IMR-90 (cell line): ENCODE results near the gene ZNF665. TPM values are rescaled to one million over a fixed set of nuclear protein-coding genes. Genes with fewer than 3 reads are reported as not detected.

Experiments used
- ATAC-seq: fragments of 200-7000 bp; cut with Tn5 transposase; 2 replicates; pipeline ENCODE4 v1.9.1; 2020; ENCODE audit warnings: low read depth, mild to moderate bottlenecking, moderate library complexity
- BruUV-seq: library from RNA; stranded (reverse); fragments of 400-500 nt; replicated peaks from 2 replicates; lab custom pipeline; 2021; lab: Mats Ljungman, UMichigan
- CTCF ChIA-PET: fragments of 300-600 bp; formaldehyde crosslinking; extraction: SDS; loops from one replicate; lab custom pipeline; 2021; ENCODE audit warnings: antibody characterized with exemption; lab: Yijun Ruan, JAX
- POLR2A ChIA-PET: fragments of 300-600 bp; sonication (Branson Sonifier 250); formaldehyde crosslinking; loops from one replicate; lab custom pipeline; 2022; ENCODE audit warnings: antibody characterized with exemption; ENCODE audit not compliant: unreplicated experiment; lab: Charles Lee
- DNase-seq: peaks from one replicate; pipeline ENCODE4 v3.0.0; 2013
- H2AFZ ChIP-seq: replicated peaks from 2 replicates; pipeline ENCODE3; 2013; ENCODE audit warnings: low read length, mild to moderate bottlenecking; ENCODE audit not compliant: poor library complexity
- H2AK5ac ChIP-seq: 2 replicates; pipeline ENCODE4 v1.6.1; 2013; ENCODE audit warnings: low read depth, low read length, inconsistent platforms
- H2AK9ac ChIP-seq: replicated peaks from 2 replicates; pipeline ENCODE3; 2013; ENCODE audit warnings: mild to moderate bottlenecking, low read depth, low read length, moderate library complexity; ENCODE audit not compliant: poor library complexity
- H2BK120ac ChIP-seq: 2 replicates; pipeline ENCODE4 v1.6.1; 2013; ENCODE audit warnings: low read depth, low read length, inconsistent platforms
- H2BK15ac ChIP-seq: 3 replicates; pipeline ENCODE4 v1.6.1; 2013; ENCODE audit warnings: low read depth, low read length, inconsistent platforms
- H2BK20ac ChIP-seq: 2 replicates; pipeline ENCODE4 v1.6.1; 2013; ENCODE audit warnings: low read depth, mild to moderate bottlenecking, inconsistent platforms, low read length, moderate library complexity
- H2BK5ac ChIP-seq: 2 replicates; pipeline ENCODE4 v1.6.1; 2013; ENCODE audit warnings: mild to moderate bottlenecking, low read depth, low read length, inconsistent platforms; ENCODE audit not compliant: poor library complexity, severe bottlenecking
- H3K14ac ChIP-seq: replicated peaks from 2 replicates; pipeline ENCODE4 v1.6.1; 2013; ENCODE audit warnings: low read depth, low read length, inconsistent platforms
- H3K18ac ChIP-seq: 2 replicates; pipeline ENCODE4 v1.6.1; 2013; ENCODE audit warnings: low read depth, low read length, control low read depth
- H3K23ac ChIP-seq: 2 replicates; pipeline ENCODE4 v1.6.1; 2013; ENCODE audit warnings: low read depth, low read length, inconsistent platforms
- H3K27ac ChIP-seq: 2 replicates; pipeline ENCODE4 v1.5.1; 2013; ENCODE audit warnings: mild to moderate bottlenecking, control low read depth, low read length; ENCODE audit not compliant: insufficient read depth
- H3K27me3 ChIP-seq: 2 replicates; pipeline ENCODE4 v1.6.1; 2013; ENCODE audit warnings: low read length; ENCODE audit not compliant: control insufficient read depth, insufficient read depth
- H3K36me3 ChIP-seq: 2 replicates; pipeline ENCODE4 v1.6.1; 2013; ENCODE audit warnings: low read length, mixed read lengths; ENCODE audit not compliant: control insufficient read depth, insufficient read depth
- H3K4ac ChIP-seq: 2 replicates; pipeline ENCODE4 v1.6.1; 2013; ENCODE audit warnings: low read depth, low read length, inconsistent platforms
- H3K4me1 ChIP-seq: 2 replicates; pipeline ENCODE4 v1.6.1; 2013; ENCODE audit warnings: low read length, mixed read lengths; ENCODE audit not compliant: control insufficient read depth, insufficient read depth
- H3K4me2 ChIP-seq: 2 replicates; pipeline ENCODE4 v1.6.1; 2013; ENCODE audit warnings: low read depth, mild to moderate bottlenecking, control low read depth, low read length, moderate library complexity
- H3K4me3 ChIP-seq: 2 replicates; pipeline ENCODE4 v1.5.1; 2013; ENCODE audit warnings: low read depth, mild to moderate bottlenecking, control low read depth, low read length, moderate library complexity; ENCODE audit not compliant: insufficient read depth
- H3K56ac ChIP-seq: 2 replicates; pipeline ENCODE4 v1.6.1; 2013; ENCODE audit warnings: low read length, inconsistent platforms; ENCODE audit not compliant: insufficient read depth; ENCODE audit errors: extremely low read depth
- H3K79me1 ChIP-seq, 2 experiments: 2 replicates each; pipeline ENCODE4 v1.6.1; 2013; ENCODE audit warnings: low read length in 2 of 2, inconsistent platforms in 1 of 2, low read depth in 1 of 2
- H3K9ac ChIP-seq: 2 replicates; pipeline ENCODE4 v1.6.1; 2013; ENCODE audit warnings: low read depth, low read length, control low read depth
- H3K9me1 ChIP-seq: 2 replicates; pipeline ENCODE4 v1.6.1; 2013; ENCODE audit warnings: low read length, inconsistent platforms; ENCODE audit not compliant: insufficient read depth
- H3K9me3 ChIP-seq: 2 replicates; pipeline ENCODE4 v1.6.1; 2013; ENCODE audit warnings: low read length; ENCODE audit not compliant: control insufficient read depth, insufficient read depth
- H4K20me1 ChIP-seq: 2 replicates; pipeline ENCODE4 v1.6.1; 2013; ENCODE audit warnings: low read length, inconsistent platforms; ENCODE audit not compliant: insufficient read depth
- H4K5ac ChIP-seq: 2 replicates; pipeline ENCODE4 v1.6.1; 2013; ENCODE audit warnings: mild to moderate bottlenecking, low read depth, low read length, control low read depth
- H4K8ac ChIP-seq, 2 experiments: 2 replicates each; pipeline ENCODE4 v1.6.1; 2013; ENCODE audit warnings: low read depth in 2 of 2, low read length in 2 of 2, control low read depth in 1 of 2, inconsistent platforms in 1 of 2
- H4K91ac ChIP-seq: 2 replicates; pipeline ENCODE4 v1.6.1; 2013; ENCODE audit warnings: low read depth, low read length, inconsistent platforms; ENCODE audit not compliant: insufficient read depth
- BHLHE40 ChIP-seq: fragments of 150-350 bp; IDR thresholded peaks from 2 replicates; pipeline ENCODE4 v1.6.1; 2016; ENCODE audit warnings: mild to moderate bottlenecking, low read depth, low read length
- CEBPB ChIP-seq: IDR thresholded peaks from 2 replicates; pipeline ENCODE4 v1.6.1; 2012; ENCODE audit warnings: low read depth, low read length, improper control_type of control experiment
- CTCF ChIP-seq: conservative IDR thresholded peaks from 2 replicates; pipeline ENCODE4 v1.5.1; 2012; ENCODE audit warnings: mild to moderate bottlenecking, low read depth, low read length, improper control_type of control experiment
- ELK1 ChIP-seq: fragments of 150-350 bp; IDR thresholded peaks from 2 replicates; pipeline ENCODE4 v1.6.1; 2016; ENCODE audit warnings: low read depth, mild to moderate bottlenecking, low read length, moderate library complexity, borderline replicate concordance
- FOS ChIP-seq: fragments of 150-350 bp; IDR thresholded peaks from 2 replicates; pipeline ENCODE4 v1.6.1; 2016; ENCODE audit warnings: low read depth, low read length
- MAFK ChIP-seq: IDR thresholded peaks from 2 replicates; pipeline ENCODE4 v1.6.1; 2012; ENCODE audit warnings: low read depth, low read length, improper control_type of control experiment
- MAZ ChIP-seq: IDR thresholded peaks from 2 replicates; pipeline ENCODE4 v1.6.1; 2012; ENCODE audit warnings: low read depth, mild to moderate bottlenecking, low read length, improper control_type of control experiment, moderate library complexity, borderline replicate concordance
- NFE2L2 ChIP-seq: fragments of 150-350 bp; IDR thresholded peaks from 2 replicates; pipeline ENCODE4 v1.6.1; 2016; ENCODE audit warnings: low read depth, mild to moderate bottlenecking, low read length
- POLR2A ChIP-seq: IDR thresholded peaks from 2 replicates; pipeline ENCODE4 v1.6.1; 2012; ENCODE audit warnings: mild to moderate bottlenecking, low read depth, low read length
- RAD21 ChIP-seq: IDR thresholded peaks from 2 replicates; pipeline ENCODE4 v1.6.1; 2012; ENCODE audit warnings: low read length, improper control_type of control experiment
- RCOR1 ChIP-seq: IDR thresholded peaks from 2 replicates; pipeline ENCODE4 v1.6.1; 2012; ENCODE audit warnings: mild to moderate bottlenecking, low read length, improper control_type of control experiment; ENCODE audit not compliant: insufficient replicate concordance
- RFX5 ChIP-seq: IDR thresholded peaks from 2 replicates; pipeline ENCODE4 v1.8.0; 2012; ENCODE audit warnings: low read depth, mild to moderate bottlenecking, low read length, moderate library complexity
- SMC3 ChIP-seq: fragments of 150-350 bp; IDR thresholded peaks from 2 replicates; pipeline ENCODE4 v1.6.1; 2016; ENCODE audit warnings: low read depth, mild to moderate bottlenecking, antibody characterized with exemption, low read length, moderate library complexity
- USF2 ChIP-seq: fragments of 150-350 bp; IDR thresholded peaks from 2 replicates; pipeline ENCODE4 v1.6.1; 2017; ENCODE audit warnings: mild to moderate bottlenecking, antibody characterized with exemption, low read length, low read depth
- WGBS, 2 experiments: methylation state at CpG; one replicate each; pipeline versions ENCODE4 v1.1.5 to v1.1.7; 2013; ENCODE audit warnings: missing lambda C conversion rate in 2 of 2; ENCODE audit not compliant: insufficient read length in 1 of 2; ENCODE audit errors: extremely low coverage in 2 of 2; 5-methylcytosine and 5-hydroxymethylcytosine counted together
- dilution Hi-C: fragments of 300-500 bp; cut with HindIII; formaldehyde crosslinking; loops from one replicate; pipeline ENCODE4 v1.14.3; 2018; ENCODE audit warnings: low sequenced_read_pairs; ENCODE audit not compliant: unreplicated experiment
- in situ Hi-C: fragments of 300-500 bp; cut with MboI; formaldehyde crosslinking; loops from 3 replicates; pipeline ENCODE4 v1.14.3; 2019; ENCODE audit warnings: low sequenced_read_pairs, inconsistent platforms, mixed read lengths
- intact Hi-C: fragments of 100-400 bp; cut with micrococcal nuclease; formaldehyde crosslinking; loops from 2 replicates; pipeline ENCODE4 v1.10.0; 2022
- polyA plus RNA-seq, 3 experiments: library from polyadenylated mRNA; depleted of rRNA; stranded (reverse); fragments of >200 nt; gene quantifications; 2 replicates each; pipeline ENCODE4 v1.2.3, GENCODE V29; 2012; ENCODE audit warnings: low replicate concordance in 1 of 3
- total RNA-seq: library from RNA; depleted of rRNA; stranded (reverse); fragments of >200 nt; gene quantifications from 2 replicates; pipeline ENCODE4 v1.2.3, GENCODE V29; 2012

Gene ZNF665
- total and polyA plus RNA-seq, 2 of the 4 experiments (the other 2 are of a cell fraction): 2.0 to 3.0 TPM

- WGBS, 2 experiments: 89% methylated on average over 1 of the region's 12 CpGs; no CpG with 5 or more reads in 1 of the 2 experiments
- no peak for TF ChIP-seq CEBPB
- no peak for TF ChIP-seq MAZ
- no peak for TF ChIP-seq SMC3
- TF ChIP-seq CTCF: no peak
- no peak for TF ChIP-seq ELK1
- TF ChIP-seq POLR2A: no peak
- TF ChIP-seq RFX5: no peak
- no peak for TF ChIP-seq MAFK
- no peak for TF ChIP-seq RAD21
- no peak for TF ChIP-seq USF2
- no peak for TF ChIP-seq BHLHE40
- no peak for TF ChIP-seq RCOR1
- TF ChIP-seq FOS: no peak
- TF ChIP-seq NFE2L2: no peak
Measured at GRCh38 chr19:53193535-53194222, 521 bp upstream of the ZNF665 start.

More at GRCh38 chr19:53193535-53194222, 521 bp upstream of the ZNF665 start:
- ATAC-seq (no peak), DNase-seq (no peak)
- no peak overlapping the region for H3K23ac ChIP-seq
- H3K36me3 ChIP-seq: peaks cover 8% of the 10 kb centered on the region
- no peak overlapping the region for H4K91ac ChIP-seq
- no peak overlapping the region for H2AK9ac ChIP-seq
- intact Hi-C loops: loop anchor here (10.0 kb wide), 5 partner anchors 199 to 831 kb away; partner anchors contain the start of gene ZNF765
- peaks cover 7% of the 10 kb centered on the region; the same call in 1 of the 2 replicates for H3K9me3 ChIP-seq
- H3K4me2 ChIP-seq: peak overlapping the region; percentile 76
- ChIA-PET POLR2A (interaction anchor here (0.5 kb wide), 1 partner anchor 173 kb away, joined by 9 read pairs; no protein-coding TSS in a partner anchor), CTCF (interaction anchor here (0.7 to 0.9 kb wide), 2 partner anchors 10 to 1326 kb away, joined by 3 read pairs; no protein-coding TSS in a partner anchor)
- H3K4me1 ChIP-seq: peaks cover 6% of the 10 kb centered on the region; the same call in 1 of the 2 replicates
- H3K4ac ChIP-seq: no peak overlapping the region
- H3K27ac ChIP-seq: no peak overlapping the region
- H3K9me1 ChIP-seq: no peaks in the 10 kb centered on the region
- H2AK5ac ChIP-seq: peak overlapping the region; percentile 16; the same call in 1 of the 2 replicates
- H2BK5ac ChIP-seq: no peak overlapping the region
- no peaks in the 10 kb centered on the region for H3K27me3 ChIP-seq
- H3K79me1 ChIP-seq: peaks cover 8 to 15% of the 10 kb centered on the region in 2 experiments; a peak in 3 of 4 replicates
- peak overlapping the region; percentile 26; the same call in 1 of the 2 replicates for H3K4me3 ChIP-seq
- H3K18ac ChIP-seq: no peak overlapping the region
- no peak overlapping the region for H2BK20ac ChIP-seq
- no peak overlapping the region for H2BK15ac ChIP-seq
- H4K8ac ChIP-seq: no peak overlapping the region; a peak in 2 of 4 replicates
- dilution Hi-C loops: no loop called here
- H4K5ac ChIP-seq: peak overlapping the region; percentile 15; the same call in 1 of the 2 replicates
- H3K9ac ChIP-seq: no peak overlapping the region
- H3K56ac ChIP-seq: no peak overlapping the region
- BruUV-seq: no TSS peak
- in situ Hi-C loops: no loop called here
- no peak overlapping the region for H3K14ac ChIP-seq
- no peak overlapping the region for H2BK120ac ChIP-seq
- H2AFZ ChIP-seq: peak overlapping the region; percentile 53
- H4K20me1 ChIP-seq: no peaks in the 10 kb centered on the region
